Right renal pelvis (tissue), 4 donors: ENCODE measurements around the gene SKIL. TPM values are rescaled to one million over a fixed set of nuclear protein-coding genes. Genes with fewer than 3 reads are reported as not detected.

Experiments used
- DNase-seq, 4 donors: peaks; one replicate each; pipeline ENCODE4 v3.0.0-alpha.2; 2013; ENCODE audit warnings: low read depth in 4 of 4, low spot score in 3 of 4, missing footprints in 1 of 4
- polyA plus RNA-seq, 4 donors: library from polyadenylated mRNA; unstranded; fragments of 120-200 nt; gene quantifications; one replicate each; pipeline ENCODE4 v1.2.1, GENCODE V29; 2013; ENCODE audit not compliant: insufficient read length in 4 of 4

Gene SKIL
- polyA plus RNA-seq, 4 donors: 39.4 to 45.7 (median 45.1) TPM

- no peak for DNase-seq
These were observed 73.5 kb downstream of the SKIL start for GRCh38 chr3:170431054-170431453.

DNA sequence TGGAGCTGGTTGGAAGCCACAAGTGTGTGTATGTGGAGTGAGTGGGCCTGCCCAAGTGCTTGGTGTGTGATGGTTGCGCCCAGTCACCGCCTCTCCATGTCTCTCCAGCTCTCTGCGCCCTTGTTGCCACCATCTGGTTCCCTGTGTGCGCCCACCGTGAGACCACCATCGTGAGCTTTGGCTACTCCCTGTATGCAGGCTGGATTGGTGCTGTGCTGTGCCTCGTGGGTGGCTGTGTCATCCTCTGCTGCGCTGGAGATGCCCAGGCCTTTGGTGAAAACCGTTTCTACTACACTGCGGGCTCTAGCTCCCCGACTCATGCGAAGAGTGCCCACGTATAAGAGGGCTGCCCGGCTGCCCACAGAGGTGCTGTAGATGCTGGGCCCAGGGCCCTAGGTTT is 74.9 kb downstream of the SKIL start:
- no peak for DNase-seq

DNA sequence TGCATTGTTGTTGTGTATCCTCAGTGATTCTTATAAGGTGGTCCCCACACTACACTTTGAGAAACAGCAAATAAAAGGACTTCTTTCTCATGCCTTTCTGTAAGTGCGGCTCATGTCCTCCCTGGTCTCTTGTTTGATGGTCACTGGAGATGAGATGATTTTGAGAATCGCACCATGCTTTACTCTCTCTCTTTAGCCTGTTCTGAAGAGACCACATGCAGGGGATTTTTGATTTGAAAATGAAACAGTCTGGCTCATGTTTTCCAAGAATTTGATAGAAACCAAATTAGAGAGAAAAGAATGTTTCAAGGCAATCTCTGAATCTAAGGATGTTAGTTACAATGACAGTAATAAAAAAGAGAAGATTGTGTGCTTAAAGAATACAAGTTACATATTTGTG is 79.2 kb downstream of the SKIL start:
- no peak for DNase-seq

- no peak for DNase-seq
These were observed 79.7 kb downstream of the SKIL start for GRCh38 chr3:170437176-170437575.

- DNase-seq: no peak
These were observed 80.3 kb downstream of the SKIL start for GRCh38 chr3:170437696-170438407.

- no peak for DNase-seq
These were observed 81.3 kb downstream of the SKIL start for GRCh38 chr3:170438836-170439235.

DNA sequence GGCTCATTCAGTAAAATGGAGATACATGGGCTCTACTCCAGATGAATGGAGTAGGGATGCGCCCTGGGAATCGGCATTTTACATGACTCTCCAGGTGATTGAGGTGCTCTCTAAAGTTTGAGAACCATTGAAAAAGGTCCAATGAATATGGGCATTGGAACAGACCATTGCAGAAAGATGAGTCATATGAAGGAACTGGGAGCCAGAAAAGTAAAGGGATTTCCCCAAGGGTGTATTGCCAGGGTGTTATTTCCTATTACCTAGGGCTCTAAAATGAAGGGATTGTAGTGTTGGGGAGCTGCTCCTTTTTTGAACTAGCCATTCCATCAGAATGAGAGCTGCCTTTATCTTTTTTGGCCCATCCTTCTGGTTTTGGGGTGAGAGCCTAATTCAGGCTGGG is 82.8 kb downstream of the SKIL start:
- no peak for DNase-seq

DNA sequence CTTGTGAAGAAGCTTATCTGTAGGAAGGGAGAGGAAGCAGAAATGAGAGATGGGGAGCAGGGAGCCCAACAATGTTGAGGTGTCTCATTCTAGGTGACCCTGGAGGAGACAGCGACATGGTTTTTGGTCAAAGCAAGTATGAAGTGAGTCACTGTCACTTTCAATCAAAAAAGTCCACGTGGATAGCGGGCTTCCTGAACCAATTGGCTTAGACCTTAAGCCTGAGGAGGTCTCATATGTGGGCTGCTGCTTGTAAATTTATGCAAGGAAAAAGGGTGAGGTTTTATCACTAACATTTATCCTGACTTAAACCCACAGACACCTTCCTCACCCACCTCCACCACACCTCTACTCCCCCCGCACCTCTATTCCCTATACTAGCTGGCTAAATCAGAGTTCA is 83.9 kb downstream of the SKIL start:
- no peak for DNase-seq

- no peak for DNase-seq
These were observed 85.4 kb downstream of the SKIL start for GRCh38 chr3:170442947-170443346.

GRCh38 chr3:170443457-170443856 is 85.9 kb downstream of the SKIL start:
- DNase-seq: no peak

Other genes with a start within 250 kb of the SKIL start
- gene PHC3, start 176.0 kb upstream of the SKIL start, polyA plus RNA-seq: 10 to 100 TPM; 22.3 to 33.3 (median 27.6) TPM
- gene PRKCI, start 135.3 kb upstream of the SKIL start, polyA plus RNA-seq: 100 to 1,000 TPM in 1 of 4 donors, 10 to 100 TPM in 3; 61.3 to 100 (median 78.6) TPM
- 100 to 1,000 TPM; 212 to 267 (median 222) TPM for gene CLDN11, start 61.2 kb downstream of the SKIL start, polyA plus RNA-seq
- 1 to 10 TPM; 1.8 to 2.6 (median 2.4) TPM for gene SLC7A14, start 228.4 kb downstream of the SKIL start, polyA plus RNA-seq